Measurements from ENCODE around the gene TEDC1. TPM values are rescaled to one million over a fixed set of nuclear protein-coding genes. Genes with fewer than 3 reads are reported as not detected.

TEDC1 gene
- total RNA-seq: 7.1 and 9.9 TPM in 2 replicates

- DNase-seq (ENCODE audit: low read depth in 2 of 2): peak; percentile 100
These were observed at the start of gene TEDC1 for GRCh38 chr14:105490572-105491365. Gene TEDC1, plus strand, starts transcription at chr14:105491246. Its CDS starts 130 bp downstream, at chr14:105491376.

- no peak for DNase-seq (ENCODE audit: low read depth in 2 of 2)
These were observed 48.9 kb upstream of the TEDC1 start for GRCh38 chr14:105442125-105442524.

GRCh38 chr14:105442834-105443233 is 48.2 kb upstream of the TEDC1 start:
- DNase-seq (ENCODE audit: low read depth in 2 of 2): no peak

- no peak for DNase-seq (ENCODE audit: low read depth in 2 of 2)
These were observed 46.2 kb upstream of the TEDC1 start for GRCh38 chr14:105444859-105445258.

GRCh38 chr14:105445290-105445689 is 45.8 kb upstream of the TEDC1 start:
- no peak for DNase-seq (ENCODE audit: low read depth in 2 of 2)

GRCh38 chr14:105445901-105446845 is 44.9 kb upstream of the TEDC1 start:
- no peak for DNase-seq (ENCODE audit: low read depth in 2 of 2)

GRCh38 chr14:105446971-105447370 is 44.1 kb upstream of the TEDC1 start:
- no peak for DNase-seq (ENCODE audit: low read depth in 2 of 2)

GRCh38 chr14:105447651-105448640 is 43.1 kb upstream of the TEDC1 start:
- DNase-seq (ENCODE audit: low read depth in 2 of 2): no peak

- peak in 1 of 2 donors; percentile 71 for DNase-seq (ENCODE audit: low read depth in 2 of 2)
These were observed 42.3 kb upstream of the TEDC1 start for GRCh38 chr14:105448706-105449111.

- no peak for DNase-seq (ENCODE audit: low read depth in 2 of 2)
These were observed 41.5 kb upstream of the TEDC1 start for GRCh38 chr14:105449276-105450122.

GRCh38 chr14:105450123-105450505 is 40.9 kb upstream of the TEDC1 start:
- DNase-seq (ENCODE audit: low read depth in 2 of 2): no peak

- DNase-seq (ENCODE audit: low read depth in 2 of 2): no peak
These were observed 40.0 kb upstream of the TEDC1 start for GRCh38 chr14:105450864-105451720.

GRCh38 chr14:105452963-105453362 is 38.1 kb upstream of the TEDC1 start:
- DNase-seq (ENCODE audit: low read depth in 2 of 2): no peak

GRCh38 chr14:105453847-105454246 is 37.2 kb upstream of the TEDC1 start:
- DNase-seq (ENCODE audit: low read depth in 2 of 2): no peak

- DNase-seq (ENCODE audit: low read depth in 2 of 2): no peak
These were observed 35.9 kb upstream of the TEDC1 start for GRCh38 chr14:105455086-105455640.

GRCh38 chr14:105455766-105456660 is 35.0 kb upstream of the TEDC1 start:
- DNase-seq (ENCODE audit: low read depth in 2 of 2): no peak

GRCh38 chr14:105456736-105457617 is 34.1 kb upstream of the TEDC1 start:
- DNase-seq (ENCODE audit: low read depth in 2 of 2): no peak

All from dermis microvascular lymphatic vessel endothelial cell (primary cell).